H1 (cell line): ENCODE data around the gene PTGIR. TPM values are rescaled to one million over a fixed set of nuclear protein-coding genes. Genes with fewer than 3 reads are reported as not detected.

ENCODE experiments used
- CHD1 ChIP-seq: IDR thresholded peaks from 2 replicates; pipeline ENCODE4 v1.6.1; 2012; ENCODE audit warnings: low read depth, low read length, improper control_type of control experiment
- E2F6 ChIP-seq: IDR thresholded peaks from 2 replicates; pipeline ENCODE4 v1.6.1; 2012; ENCODE audit warnings: inconsistent platforms
- EGR1 ChIP-seq: IDR thresholded peaks from 2 replicates; pipeline ENCODE4 v1.6.1; 2011; ENCODE audit warnings: low read depth, low read length, borderline replicate concordance
- GTF2F1 ChIP-seq: IDR thresholded peaks from 2 replicates; pipeline ENCODE4 v1.6.1; 2012; ENCODE audit warnings: low read depth, low read length, improper control_type of control experiment, borderline replicate concordance
- KDM5A ChIP-seq: fragments of 200-600 bp; IDR thresholded peaks from 2 replicates; pipeline ENCODE4 v1.7.1; 2012; ENCODE audit warnings: mild to moderate bottlenecking, low read length, inconsistent platforms, mixed read lengths
- polyA plus RNA-seq, 7 experiments: library from polyadenylated mRNA; depleted of rRNA in 3 of 7; stranded (reverse) in 5 of 7; unstranded in 2 of 7; fragments of >200 nt in 5 of 7; fragments of 200-250 nt in 2 of 7; gene quantifications; 1 replicate in 5 of 7; 2 replicates in 1 of 7; 4 replicates in 1 of 7; pipeline versions ENCODE4 v1.2.1 to v1.2.3, GENCODE V29; 2011 to 2013; ENCODE audit warnings: missing spikeins in 2 of 7, mixed read lengths in 2 of 7
- total RNA-seq: library from RNA; stranded (reverse); fragmentation: NEBNext Ultra II Directional; extraction: Animal tissue kit (Norgen Biotek cat#: 25700); gene quantifications from 2 replicates; pipeline ENCODE4 v1.2.1, GENCODE V29; 2021
- TF ChIP-seq, protein P1 (sequence below), 3 experiments: IDR thresholded peaks; 1 replicate in 2 of 3; 2 replicates in 1 of 3; pipeline versions ENCODE4 v1.5.1 to v1.6.1; 2011; ENCODE audit warnings: low read length in 3 of 3, mild to moderate bottlenecking in 3 of 3, inconsistent platforms in 2 of 3, low read depth in 1 of 3, moderate library complexity in 1 of 3; ENCODE audit not compliant: insufficient read depth in 1 of 3; ENCODE audit errors: control extremely low read depth in 1 of 3

Gene PTGIR
- total and polyA plus RNA-seq, 2 of the 8 experiments (the other 6 are each of a cell fraction or from before 2014, with no cell fraction given) = 0.15 TPM; not detected in 1

- TF ChIP-seq, protein P1, sequence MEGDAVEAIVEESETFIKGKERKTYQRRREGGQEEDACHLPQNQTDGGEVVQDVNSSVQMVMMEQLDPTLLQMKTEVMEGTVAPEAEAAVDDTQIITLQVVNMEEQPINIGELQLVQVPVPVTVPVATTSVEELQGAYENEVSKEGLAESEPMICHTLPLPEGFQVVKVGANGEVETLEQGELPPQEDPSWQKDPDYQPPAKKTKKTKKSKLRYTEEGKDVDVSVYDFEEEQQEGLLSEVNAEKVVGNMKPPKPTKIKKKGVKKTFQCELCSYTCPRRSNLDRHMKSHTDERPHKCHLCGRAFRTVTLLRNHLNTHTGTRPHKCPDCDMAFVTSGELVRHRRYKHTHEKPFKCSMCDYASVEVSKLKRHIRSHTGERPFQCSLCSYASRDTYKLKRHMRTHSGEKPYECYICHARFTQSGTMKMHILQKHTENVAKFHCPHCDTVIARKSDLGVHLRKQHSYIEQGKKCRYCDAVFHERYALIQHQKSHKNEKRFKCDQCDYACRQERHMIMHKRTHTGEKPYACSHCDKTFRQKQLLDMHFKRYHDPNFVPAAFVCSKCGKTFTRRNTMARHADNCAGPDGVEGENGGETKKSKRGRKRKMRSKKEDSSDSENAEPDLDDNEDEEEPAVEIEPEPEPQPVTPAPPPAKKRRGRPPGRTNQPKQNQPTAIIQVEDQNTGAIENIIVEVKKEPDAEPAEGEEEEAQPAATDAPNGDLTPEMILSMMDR (IDR thresholded peaks at IDR 0.05; ENCODE audit: control extremely low read depth in 1 of 3, insufficient read depth in 1 of 3, low read depth in 1 of 3, low read length in 3 of 3) = no peak
- no peak for TF ChIP-seq GTF2F1
- TF ChIP-seq CHD1 = no peak
- no peak for TF ChIP-seq EGR1
- TF ChIP-seq E2F6 = no peak
- no peak for TF ChIP-seq KDM5A
Observed at GRCh38 chr19:46608581-46609345, 16.1 kb downstream of the PTGIR start (continued).
